Muscle of arm (tissue), 12 donors: ENCODE data around the gene POMT1. TPM values are rescaled to one million over a fixed set of nuclear protein-coding genes. Genes with fewer than 3 reads are reported as not detected.
"Not testable (repeated sequence)": the region's sequence is repeated elsewhere in the genome, so short reads cannot be mapped to it uniquely, and the experiment has no call there.

Experiments used
- DNase-seq: peaks from one replicate; pipeline ENCODE4 v3.0.0-alpha.2; 2013
- polyA plus RNA-seq, 12 donors: library from polyadenylated mRNA; unstranded; fragments of 120-200 nt; gene quantifications; one replicate each; pipeline ENCODE4 v1.2.1, GENCODE V29; 2013; ENCODE audit not compliant: insufficient read length in 12 of 12

The POMT1 gene
- polyA plus RNA-seq, 12 donors: 17.4 to 31.8 (median 23.3) TPM; not detected in 1

DNA sequence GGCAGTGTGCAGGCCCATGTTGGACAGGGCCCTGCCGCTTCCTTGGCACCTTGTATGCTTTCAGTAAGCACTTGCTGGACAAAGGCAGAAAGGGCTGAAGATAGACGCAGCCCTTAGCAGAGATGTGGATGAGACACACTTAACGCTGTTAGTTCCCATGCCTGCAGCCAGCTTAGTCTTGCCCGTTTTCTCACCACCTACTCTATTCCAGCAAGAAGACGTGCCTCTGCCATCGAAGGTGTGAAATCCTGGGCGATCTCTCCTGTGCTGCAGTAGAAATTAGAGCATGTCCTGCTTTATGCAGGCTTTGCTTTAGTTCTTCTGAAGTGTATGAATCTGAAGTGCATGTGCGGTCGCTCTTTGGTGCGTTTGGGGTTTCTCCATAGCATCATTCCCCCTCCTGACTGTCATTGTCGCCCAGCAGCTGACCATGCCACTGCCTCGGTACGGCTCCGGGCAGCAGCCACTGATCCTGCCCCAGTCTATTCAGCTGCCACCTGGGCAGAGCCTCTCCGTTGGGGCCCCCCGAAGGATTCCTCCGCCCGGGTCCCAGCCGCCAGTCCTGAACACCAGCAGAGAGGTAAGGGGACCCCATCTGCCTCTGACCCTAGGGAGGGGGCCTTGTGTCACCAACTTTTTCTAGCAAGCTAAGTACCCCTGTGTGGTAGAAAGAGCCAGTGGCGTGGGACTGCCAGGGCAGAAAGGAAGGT, 11.6 kb upstream of the POMT1 start:
- no peak for DNase-seq

DNA sequence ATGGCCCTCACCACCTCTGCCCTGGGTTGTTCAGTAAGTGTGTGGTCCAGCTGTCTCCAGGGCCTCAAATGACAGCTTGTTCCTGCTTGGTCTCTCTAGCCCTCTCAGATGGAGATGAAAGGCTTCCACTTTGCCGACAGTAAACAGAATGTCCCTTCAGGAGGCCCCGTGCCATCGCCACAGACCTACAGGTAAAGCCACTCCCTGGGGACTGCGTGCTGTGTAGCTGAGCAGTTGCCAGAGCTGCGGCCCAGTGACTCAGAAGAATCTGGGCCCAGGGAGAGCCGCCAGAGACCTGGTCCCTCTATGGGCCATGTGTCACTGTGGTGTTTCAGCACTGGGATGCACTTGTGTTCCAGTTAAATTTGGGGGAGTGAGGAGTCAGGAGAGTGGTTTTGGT, 10.6 kb upstream of the POMT1 start:
- no peak for DNase-seq

DNA sequence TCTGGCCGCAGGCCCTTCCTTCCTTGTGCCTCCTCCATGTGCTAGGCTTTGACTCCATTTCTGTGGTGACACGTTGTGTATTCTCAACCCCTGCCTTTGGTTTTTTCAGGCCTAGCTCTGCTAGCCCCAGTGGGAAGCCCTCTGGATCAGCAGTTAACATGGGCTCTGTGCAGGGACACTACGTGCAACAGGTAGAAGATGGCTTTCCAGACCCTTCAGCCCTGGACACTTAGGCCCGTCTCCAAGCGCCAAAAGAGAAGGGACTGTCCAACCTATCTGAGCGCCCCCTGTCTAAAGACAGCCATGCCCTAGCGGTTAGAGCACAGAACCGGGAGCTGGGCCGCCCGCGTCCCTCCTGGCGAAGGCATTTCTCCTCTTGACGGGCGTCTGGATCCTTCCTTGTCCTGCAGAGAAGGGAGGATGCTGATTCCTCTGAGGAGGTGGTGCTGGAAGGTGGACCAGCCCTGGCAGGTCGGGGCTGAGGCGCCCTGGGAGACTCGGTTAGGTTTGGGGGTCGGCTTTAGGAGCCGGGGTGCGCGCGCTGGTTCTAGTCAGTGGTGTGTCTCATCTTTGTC, 8.3 kb upstream of the POMT1 start:
- no peak for DNase-seq

DNA sequence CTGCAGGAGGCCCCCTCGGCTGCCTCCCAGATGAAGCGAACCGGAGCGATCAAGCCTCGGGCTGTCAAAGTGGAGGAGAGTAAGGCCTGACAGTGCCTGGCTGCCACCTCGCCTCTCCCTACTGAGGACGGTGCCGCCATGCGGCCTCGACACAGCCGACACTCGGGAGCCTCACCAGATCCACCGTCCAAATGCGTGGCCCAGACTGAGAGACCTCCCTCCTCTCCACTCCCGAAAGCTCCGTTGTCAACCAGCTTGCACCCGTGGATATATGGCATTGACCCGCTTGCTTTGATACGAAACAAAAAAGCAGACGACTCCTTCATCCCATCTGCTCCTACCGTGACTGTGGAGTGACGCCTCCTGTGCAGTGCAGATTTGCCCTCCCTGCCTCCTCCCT, 6.9 kb upstream of the POMT1 start:
- DNase-seq: no peak

DNA sequence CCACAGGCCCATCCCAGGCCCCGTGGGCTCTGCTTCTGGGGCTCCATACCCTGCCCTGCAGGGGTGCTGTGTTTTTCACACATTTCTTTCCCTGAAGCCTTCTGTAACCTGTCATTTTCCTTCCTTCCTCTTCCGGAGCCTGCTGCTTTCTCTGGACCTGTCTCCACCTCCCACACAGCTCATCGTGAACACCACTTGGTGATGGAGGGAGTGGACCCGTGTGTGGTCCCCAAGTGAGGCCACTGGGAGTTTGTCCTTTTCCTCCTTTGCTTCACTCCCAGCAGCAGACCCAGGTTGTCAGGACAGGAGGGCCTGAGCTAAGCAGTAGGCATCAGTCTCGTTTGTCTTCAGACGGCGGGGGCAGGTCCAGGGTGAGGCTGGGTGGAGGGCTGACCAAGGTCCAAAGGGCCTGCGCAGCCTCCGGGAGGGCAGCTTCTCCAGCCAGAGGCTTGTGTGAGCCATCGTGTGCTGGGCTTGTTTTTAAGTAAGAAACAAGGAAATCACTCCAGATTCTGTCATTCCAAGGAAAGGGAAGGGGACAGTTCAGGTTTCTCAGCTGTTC, 5.8 kb upstream of the POMT1 start:
- no peak for DNase-seq

DNA sequence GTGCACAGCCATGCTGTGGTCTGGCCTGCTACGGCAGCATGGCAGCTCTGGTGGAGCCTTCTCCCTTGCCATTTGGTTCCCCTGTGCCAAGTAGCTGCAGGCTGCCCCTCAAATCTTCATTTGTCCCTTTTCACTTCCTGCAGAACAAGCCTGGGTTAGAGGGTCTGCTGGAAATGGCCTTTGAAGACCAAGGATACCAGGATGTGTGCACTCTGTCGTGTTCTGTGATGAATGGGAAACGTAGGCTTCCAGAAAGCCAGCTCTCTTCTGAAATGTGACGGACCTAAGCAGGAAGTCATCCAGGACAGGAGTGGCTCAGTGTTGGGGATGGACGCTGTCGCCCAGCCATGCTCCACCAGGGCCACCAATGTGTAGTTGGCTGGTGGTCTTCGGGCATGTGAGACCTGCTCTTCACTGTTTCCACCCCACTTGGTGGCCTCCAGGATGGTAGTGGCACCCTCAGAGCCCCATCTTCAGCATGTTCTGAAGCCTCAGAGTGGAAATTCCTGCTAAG, 3.4 kb upstream of the POMT1 start:
- DNase-seq: no peak

DNA sequence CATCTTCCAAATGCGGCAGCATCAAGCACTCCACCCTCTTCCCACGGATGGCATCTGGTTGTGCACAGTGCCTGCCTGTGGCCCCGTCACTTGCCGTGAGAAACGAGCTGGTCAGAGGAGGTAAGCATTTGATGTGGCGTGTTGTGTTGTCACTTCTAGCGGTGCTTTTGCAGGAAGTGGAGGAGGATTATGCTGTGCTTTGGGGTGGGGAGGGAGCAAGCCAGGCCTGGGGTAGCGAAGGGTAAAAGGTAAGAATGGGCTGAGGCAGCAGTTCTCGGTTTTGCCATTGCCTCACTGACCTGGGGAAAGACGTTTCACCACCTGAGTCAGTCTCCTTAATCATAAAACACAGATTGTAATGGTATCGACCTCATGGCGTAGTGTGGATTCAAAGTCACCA, 2.3 kb upstream of the POMT1 start:
- no peak for DNase-seq

DNA sequence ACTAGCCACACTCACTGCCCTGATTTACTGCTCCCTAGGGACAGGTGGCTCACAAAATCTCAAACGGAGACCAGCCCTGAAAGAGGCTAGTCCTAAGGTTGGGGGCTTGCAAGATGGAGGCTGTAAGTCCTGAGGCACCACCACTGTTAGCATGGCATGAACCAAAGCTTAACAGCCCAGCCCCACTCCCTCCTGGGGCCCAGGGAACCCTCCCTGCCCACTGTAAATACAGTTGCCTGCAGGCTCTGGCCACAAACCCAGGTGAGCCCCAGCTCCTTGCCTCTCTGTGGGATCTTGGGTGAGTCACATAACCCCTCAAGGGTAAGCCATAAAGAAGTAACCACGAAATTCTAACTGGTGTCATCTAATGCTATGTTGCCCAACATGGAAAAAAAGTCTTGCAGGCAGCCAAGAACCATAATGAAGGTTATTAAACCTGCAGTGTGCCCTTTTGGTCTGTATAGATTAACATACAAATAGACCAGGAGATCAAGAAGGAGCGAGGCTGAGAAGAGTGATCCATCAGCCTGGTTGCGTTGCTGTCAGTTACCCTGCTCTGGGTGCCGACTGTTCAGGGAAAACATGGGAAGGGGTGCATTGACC, 1.7 kb upstream of the POMT1 start:
- no peak for DNase-seq

DNA sequence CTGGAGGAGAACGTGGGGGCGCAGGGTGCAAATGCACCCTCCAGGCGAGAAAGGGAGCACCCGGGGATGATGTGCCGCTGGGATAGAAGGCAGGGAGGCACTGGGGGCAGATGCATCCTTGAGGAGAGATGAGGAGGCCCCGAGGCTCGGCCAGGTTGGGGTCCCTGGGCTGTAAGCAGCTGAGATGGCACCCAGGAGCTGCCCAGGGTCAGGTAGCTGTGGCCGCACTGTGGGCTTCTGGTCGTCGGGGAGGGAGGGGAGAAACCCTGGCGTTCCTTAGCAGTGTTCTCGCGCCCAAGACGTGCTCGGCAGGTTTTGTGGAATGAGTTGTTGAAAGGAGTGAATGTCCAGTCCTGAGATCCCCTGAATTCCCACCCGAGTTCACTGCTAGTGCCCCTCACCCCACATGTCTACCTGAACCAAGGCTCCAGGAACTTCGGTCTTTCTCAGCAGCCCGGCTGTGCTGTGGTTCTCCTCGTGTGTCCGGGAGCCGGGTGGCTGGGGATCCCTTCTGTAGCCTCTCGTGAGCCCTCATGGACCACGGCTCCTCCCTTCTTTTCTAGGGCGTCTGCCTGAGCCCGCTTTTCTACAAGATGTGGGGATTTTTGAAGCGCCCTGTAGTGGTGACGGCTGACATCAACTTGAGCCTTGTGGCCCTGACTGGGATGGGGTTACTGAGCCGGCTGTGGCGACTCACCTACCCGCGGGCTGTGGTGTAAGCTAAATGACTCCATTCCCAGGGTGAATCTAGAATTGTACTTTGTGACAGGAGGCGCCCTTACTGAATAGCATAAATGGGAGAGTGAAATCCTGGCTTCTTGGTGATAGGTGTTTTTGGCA, 1.1 kb downstream of the POMT1 start:
- no peak for DNase-seq

DNA sequence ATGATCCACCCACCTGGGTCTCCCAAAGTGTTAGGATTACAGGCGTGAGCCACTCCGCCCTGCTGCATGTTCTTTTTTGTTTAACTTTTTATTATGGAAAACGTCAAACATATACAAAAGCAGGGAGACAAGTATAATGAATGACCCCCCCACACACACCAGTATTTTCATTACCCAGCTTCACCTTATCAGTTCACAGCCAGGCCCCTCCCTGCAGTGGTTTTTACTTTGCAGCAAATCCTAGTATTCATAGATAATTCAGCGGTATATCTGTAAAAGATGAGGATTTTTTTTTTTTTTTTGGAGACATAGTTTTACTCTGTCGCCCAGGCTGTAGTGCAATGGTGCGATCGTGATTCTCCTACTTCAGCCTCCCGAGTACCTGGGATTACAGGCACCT, 2.3 kb downstream of the POMT1 start:
- no peak for DNase-seq

DNA sequence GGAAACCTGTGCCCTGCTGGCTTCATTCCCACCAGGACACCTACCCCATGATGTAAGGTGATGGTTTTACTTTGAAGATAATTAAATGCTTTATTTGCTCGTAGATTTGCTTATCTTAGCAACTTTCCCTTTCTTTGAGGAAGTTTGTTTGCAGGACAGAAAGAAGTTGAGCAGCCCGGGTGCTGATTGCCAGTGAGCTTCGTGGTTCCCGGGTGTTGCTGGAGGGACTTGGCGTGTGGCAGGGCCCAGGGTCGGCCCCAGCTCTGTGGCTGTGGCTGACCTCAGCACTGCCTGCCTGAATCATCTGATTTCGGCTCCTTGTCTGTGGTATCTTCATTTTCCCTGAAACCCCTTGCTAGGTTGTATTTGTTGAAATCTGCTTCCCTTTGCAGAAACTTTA, 8.7 kb downstream of the POMT1 start:
- no peak for DNase-seq

DNA sequence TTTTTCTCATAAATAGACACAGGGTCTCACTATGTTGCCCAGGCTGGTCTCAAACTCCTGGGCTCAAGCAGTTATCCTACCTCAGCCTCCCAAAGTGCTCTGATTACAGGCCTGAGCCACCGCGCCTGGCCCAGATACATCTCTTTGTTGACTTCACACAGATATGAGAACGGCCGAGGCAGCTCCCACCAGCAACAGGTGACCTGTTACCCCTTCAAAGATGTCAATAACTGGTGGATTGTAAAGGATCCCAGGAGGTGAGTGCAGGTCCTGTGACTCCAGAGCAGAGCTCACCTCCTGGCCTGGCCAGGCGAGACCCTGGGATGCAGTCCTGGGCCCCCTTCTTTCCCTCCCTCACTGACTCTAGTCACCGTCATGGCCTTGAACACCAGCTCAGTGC, 9.2 kb downstream of the POMT1 start:
- no peak for DNase-seq

DNA sequence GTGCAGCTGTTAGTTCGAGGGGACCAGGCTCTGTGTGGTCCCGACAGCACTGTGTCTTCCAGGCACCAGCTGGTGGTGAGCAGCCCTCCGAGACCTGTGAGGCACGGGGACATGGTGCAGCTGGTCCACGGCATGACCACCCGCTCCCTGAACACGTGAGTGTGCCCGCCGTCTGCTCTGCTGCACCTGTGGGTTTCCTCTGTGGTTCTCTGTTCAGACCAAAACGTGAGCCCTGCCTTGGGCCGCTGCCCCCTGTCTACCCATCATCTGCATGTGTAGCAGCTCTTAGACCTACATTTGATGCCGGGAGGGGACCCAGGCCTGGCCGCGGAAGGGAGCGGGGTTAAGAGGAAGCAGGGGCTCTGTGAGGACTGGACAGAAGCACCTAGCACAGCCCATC, 10.5 kb downstream of the POMT1 start:
- no peak for DNase-seq

DNA sequence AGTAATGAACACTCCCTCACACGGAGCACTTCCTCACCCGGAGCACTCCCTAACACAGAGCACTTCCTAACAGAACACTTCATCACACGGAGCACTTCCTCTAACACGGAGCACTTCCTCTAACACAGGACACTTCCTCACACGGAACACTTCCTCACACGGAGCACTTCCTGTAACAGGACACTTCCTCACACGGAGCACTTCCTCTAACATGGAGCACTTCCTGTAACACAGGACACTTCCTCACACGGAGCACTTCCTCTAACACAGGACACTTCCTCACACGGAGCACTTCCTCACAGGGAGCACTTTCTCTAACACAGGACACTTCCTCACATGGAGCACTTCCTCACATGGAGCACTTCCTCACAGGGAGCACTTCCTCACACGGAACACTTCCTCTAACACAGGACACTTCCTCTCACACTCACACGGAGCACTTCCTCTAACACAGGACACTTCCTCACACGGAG, 12.9 kb downstream of the POMT1 start:
- DNase-seq: not testable (repeated sequence)

DNA sequence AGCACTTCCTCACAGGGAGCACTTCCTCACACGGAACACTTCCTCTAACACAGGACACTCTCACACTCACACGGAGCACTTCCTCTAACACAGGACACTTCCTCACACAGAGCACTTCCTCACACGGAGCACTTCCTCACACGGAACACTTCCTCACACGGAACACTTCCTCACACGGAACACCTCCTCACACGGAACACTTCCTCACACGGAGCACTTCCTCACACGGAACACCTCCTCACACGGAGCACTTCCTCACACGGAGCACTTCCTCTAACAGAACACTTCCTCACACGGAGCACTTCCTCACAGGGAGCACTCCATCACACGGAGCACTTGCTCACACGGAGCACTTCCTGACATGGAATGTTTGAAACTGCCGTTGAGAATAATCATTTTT, 13.4 kb downstream of the POMT1 start:
- no peak for DNase-seq

DNA sequence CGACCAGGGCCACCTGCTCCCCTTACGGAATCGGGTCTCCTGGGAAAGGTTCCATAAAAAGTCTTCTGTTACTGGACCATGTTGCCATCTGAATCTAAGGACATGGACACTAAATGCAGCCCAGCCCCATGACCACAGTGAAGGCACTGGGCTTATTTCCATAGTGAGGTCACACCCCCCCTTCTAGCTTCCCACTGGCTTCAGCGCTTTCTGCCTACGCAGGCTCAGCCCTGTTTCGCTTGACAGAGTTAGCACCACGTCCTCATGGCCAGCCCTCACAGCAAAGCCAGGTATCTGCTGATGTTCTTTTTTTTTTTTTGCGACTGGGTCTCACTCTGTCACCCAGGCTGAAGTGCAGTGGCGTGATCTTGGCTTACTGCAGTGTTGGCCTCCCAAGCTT, 14.2 kb downstream of the POMT1 start:
- no peak for DNase-seq

DNA sequence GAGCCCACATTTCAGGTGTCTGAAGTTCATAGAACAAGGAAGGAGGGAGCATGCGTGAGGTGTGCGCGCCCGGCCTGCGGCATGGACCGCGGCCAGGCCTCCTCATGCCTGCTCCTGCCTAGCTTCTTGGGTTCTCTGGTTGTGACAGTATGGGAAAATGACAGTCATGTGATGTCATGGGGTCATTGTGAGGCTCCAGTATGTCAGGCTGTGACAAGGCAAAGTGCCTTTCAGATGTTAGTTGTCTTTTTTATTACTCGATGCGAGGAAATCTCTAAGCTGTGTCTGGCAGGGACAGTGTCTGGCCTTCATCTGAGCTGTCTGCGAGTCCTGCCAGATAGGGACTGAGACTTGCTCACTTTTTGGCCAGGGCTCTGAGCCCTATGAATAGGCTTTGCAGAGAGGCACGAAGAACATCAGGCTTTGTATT, 15.1 kb downstream of the POMT1 start:
- no peak for DNase-seq

DNA sequence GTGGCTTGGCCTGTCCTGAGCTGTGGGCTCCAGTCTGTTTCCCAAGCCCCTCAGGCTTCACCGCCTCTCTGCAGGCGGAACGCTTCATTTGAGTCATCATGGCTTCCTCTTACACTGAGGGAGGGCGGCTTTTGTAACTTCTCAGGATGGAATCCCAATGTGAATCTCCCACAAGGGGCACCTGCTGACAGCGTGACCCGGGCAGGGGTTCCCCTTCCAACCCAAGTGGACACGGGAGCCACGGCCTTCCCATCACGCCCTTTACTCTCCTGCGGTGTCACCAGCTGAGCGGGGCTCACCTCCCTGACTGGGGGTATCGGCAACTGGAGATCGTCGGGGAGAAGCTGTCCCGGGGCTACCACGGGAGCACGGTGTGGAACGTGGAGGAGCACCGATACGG, 15.8 kb downstream of the POMT1 start:
- DNase-seq: no peak

DNA sequence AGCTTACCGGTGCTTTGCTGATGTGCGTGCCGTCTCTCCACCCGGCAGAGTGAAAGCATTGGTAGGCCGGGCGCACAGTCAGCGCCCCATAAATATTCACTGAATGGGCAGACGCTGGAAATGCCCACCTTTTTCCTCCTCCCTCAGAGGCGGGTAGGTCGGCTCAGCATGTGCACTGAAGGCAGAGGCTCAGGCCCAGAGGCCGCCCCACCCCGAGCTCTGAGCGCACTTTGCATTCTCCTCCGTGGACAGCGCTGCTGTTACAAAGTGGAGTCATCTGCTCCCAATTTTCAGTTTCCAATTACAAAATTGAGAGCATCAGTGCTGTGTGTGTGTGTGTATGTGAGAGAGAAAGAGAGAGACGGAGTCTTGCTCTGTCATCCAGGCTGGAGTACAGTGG, 17.8 kb downstream of the POMT1 start:
- DNase-seq: no peak

DNA sequence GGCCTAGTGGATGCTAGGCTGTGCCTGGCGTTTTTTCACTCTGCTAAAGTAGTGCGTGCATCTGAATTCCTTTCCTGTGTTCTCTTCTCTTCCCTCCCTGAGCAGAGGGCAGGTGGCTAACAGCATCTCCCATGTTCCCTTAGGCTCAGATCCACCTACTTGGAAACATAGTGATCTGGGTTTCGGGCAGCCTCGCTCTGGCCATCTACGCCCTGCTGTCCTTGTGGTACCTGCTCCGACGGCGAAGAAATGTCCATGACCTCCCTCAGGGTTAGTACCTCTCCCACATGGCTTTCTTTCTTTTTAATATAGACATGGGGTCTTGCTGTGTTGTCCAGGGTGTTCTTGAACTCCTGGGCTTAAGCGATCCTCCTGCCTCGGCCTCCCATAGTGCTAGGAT, 18.5 kb downstream of the POMT1 start:
- DNase-seq: no peak

DNA sequence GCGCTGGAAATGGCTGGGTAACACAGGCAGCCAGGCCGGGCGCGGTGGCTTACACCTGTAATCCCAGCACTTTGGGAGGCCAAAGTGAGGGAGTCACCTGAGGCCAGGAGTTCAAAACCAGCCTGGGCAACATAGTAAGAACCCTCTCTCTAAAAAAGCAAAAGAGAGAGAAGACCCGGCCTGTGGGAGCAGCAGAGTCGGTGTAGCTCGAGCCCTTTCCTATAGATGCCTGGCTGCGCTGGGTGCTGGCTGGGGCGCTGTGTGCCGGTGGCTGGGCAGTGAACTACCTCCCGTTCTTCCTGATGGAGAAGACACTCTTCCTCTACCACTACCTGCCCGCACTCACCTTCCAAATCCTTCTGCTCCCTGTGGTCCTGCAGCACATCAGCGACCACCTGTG, 19.1 kb downstream of the POMT1 start:
- DNase-seq: no peak
